Erythroblast (primary cell): ENCODE data around the gene STX10.

Source experiments
- GATA1 ChIP-seq: IDR thresholded peaks from 2 replicates; pipeline ENCODE4 v1.6.1; 2011; ENCODE audit warnings: low read depth, mild to moderate bottlenecking, control low read depth, low read length, moderate library complexity
- POLR2A ChIP-seq: IDR thresholded peaks from 2 replicates; pipeline ENCODE4 v1.6.1; 2011; ENCODE audit warnings: mild to moderate bottlenecking, low read length

DNA sequence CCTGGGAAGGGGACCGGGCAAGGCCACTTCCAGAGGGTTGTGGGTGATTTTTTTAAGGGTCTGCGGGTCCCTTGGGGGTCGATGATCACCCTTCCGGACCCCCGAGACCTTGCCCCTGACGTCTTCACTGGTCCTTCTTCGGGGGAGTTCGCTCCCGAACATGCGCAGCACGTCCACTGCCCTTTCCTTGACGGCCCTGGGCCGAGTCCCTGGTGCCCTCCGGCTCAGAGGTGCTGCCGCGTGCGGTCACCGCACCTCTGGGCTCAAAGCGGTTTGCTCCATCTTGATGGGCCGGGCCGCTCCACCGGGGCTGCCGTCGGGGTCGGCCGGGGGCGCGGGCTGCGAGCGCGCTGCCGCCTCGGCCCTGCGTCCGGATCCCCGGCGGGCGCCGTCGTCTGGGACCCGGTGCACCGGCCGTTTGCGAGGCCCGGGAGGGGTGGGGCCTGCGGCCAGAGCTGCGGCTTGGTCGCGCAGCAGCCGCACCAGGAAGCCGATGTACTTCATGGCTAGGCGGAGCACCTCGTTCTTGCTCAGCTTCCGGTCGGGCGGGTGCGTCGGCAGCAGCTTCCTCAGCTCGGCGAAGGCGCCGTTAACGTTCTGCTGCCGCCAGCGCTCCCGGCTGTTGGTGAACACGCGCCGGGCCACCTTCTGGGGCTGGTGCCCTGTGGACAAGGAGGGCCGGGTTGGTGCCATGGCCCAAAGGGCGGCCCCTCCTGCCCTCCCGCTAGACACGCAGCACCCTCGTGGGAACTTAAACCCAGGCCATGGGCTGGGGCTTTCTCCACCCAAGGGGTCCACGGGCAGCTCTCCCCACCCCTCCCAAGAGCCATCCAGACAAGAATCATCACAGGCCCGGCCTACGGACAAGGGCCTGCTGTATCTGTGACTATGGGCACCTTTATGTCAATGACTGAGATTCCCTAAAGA, 50.8 kb downstream of the STX10 start:
- TF ChIP-seq POLR2A (peak; percentile 67), GATA1 (no peak)
